Muscle of leg (tissue), 11 donors: ENCODE measurements around the gene INO80E. TPM values are rescaled to one million over a fixed set of nuclear protein-coding genes. Genes with fewer than 3 reads are reported as not detected.

Source experiments
- DNase-seq: peaks from one replicate; pipeline ENCODE4 v3.0.0; 2013
- H3K27ac ChIP-seq: one replicate; pipeline ENCODE4 v1.5.1; 2013; ENCODE audit warnings: mild to moderate bottlenecking, low read length, control low read depth
- H3K27me3 ChIP-seq: one replicate; pipeline ENCODE4 v1.6.1; 2013; ENCODE audit warnings: low read length; ENCODE audit not compliant: control insufficient read depth, insufficient read depth
- H3K36me3 ChIP-seq: one replicate; pipeline ENCODE4 v1.6.1; 2013; ENCODE audit warnings: low read length; ENCODE audit not compliant: control insufficient read depth, insufficient read depth
- H3K4me1 ChIP-seq: one replicate; pipeline ENCODE4 v1.6.1; 2013; ENCODE audit warnings: low read length; ENCODE audit not compliant: control insufficient read depth, insufficient read depth
- H3K4me3 ChIP-seq: one replicate; pipeline ENCODE4 v1.5.1; 2013; ENCODE audit warnings: low read length, control low read depth
- H3K9me3 ChIP-seq: replicated peaks from 2 replicates; pipeline ENCODE4 v1.6.1; 2013; ENCODE audit warnings: low read depth, low read length; ENCODE audit not compliant: control insufficient read depth
- WGBS: methylation state at CpG from one replicate; pipeline ENCODE4 v1.1.5; 2013; ENCODE audit warnings: missing lambda C conversion rate; ENCODE audit not compliant: insufficient coverage; 5-methylcytosine and 5-hydroxymethylcytosine counted together
- polyA plus RNA-seq, 8 donors: library from polyadenylated mRNA; unstranded; fragments of 120-200 nt; gene quantifications; one replicate each; pipeline versions ENCODE4 v1.2.1 to v1.2.3, GENCODE V29; 2013; ENCODE audit warnings: inconsistent platforms in 1 of 8, low replicate concordance in 1 of 8; ENCODE audit not compliant: insufficient read length in 8 of 8, insufficient read depth in 1 of 8
- total RNA-seq: library from RNA; stranded (reverse); fragments of 120-200 nt; gene quantifications from one replicate; pipeline ENCODE4 v1.2.4, GENCODE V29; 2013

The INO80E gene
- total and polyA plus RNA-seq, 9 donors, result 29.5 to 41.8 (median 36.3) TPM

DNA sequence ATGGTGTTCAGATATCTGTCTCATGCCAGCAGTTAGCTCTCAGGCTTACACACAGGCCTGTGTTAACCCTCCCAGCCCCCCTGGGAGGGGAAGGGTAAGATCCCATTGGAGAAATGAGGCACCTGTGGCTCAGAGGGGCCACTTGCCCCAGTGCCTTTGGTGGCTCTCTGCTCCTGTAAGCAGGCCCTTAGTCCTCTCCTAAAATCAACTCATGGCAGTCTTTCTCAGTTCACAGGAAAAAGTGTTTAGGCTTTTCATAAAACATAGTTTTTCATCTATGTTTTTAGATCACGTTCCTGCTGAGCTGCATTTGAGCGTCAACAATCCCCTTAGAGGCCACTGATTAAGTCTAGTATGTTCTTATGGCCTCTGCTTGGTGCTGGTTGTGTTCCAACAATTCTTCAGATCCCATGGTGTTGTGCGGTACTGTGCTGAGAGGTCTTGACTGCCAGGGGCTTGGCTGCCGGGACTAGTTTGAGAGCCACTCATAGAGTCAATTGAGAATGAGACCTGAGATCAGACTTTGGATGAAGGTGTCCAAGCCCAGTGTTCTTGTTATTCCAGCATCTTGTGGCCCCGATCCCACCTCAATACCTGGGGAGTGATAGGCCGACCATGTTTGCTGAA is 11.8 kb upstream of the INO80E start:
- no peak for DNase-seq
- H3K27me3 ChIP-seq, result no peaks in the 10 kb centered on the region
- H3K27ac ChIP-seq, result no peak overlapping the region
- H3K4me3 ChIP-seq, result no peak overlapping the region
- H3K36me3 ChIP-seq, result peaks cover 99% of the 10 kb centered on the region
- H3K9me3 ChIP-seq, result no peaks in the 10 kb centered on the region
- 61% methylated on average over 3 of the region's 6 CpGs for WGBS
- H3K4me1 ChIP-seq, result no peaks in the 10 kb centered on the region

- Histone ChIP-seq H3K9me3 (no peaks in the 10 kb centered on the region), H3K4me1 (no peaks in the 10 kb centered on the region), H3K4me3 (no peak overlapping the region), H3K36me3 (peaks cover 99% of the 10 kb centered on the region), H3K27me3 (no peaks in the 10 kb centered on the region), H3K27ac (no peak overlapping the region)
- 88% methylated on average over 1 of the region's 5 CpGs for WGBS
- no peak for DNase-seq
These were observed 11.3 kb upstream of the INO80E start for GRCh38 chr16:29984764-29985147.

DNA sequence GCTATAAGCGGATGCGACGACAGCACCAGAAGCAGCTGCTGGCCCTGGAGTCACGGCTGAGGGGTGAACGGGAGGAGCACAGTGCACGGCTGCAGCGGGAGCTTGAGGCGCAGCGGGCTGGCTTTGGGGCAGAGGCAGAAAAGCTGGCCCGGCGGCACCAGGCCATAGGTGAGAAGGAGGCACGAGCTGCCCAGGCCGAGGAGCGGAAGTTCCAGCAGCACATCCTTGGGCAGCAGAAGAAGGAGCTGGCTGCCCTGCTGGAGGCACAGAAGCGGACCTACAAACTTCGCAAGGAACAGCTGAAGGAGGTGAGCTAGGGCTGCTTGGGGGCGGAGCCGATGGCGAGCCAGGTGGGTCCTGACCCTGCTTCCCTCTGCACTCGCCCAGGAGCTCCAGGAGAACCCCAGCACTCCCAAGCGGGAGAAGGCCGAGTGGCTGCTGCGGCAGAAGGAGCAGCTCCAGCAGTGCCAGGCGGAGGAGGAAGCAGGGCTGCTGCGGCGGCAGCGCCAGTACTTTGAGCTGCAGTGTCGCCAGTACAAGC is 10.7 kb upstream of the INO80E start:
- DNase-seq, result no peak
- Histone ChIP-seq H3K36me3 (peaks cover 98% of the 10 kb centered on the region), H3K9me3 (no peaks in the 10 kb centered on the region), H3K27me3 (no peaks in the 10 kb centered on the region), H3K4me3 (no peak overlapping the region), H3K4me1 (no peaks in the 10 kb centered on the region), H3K27ac (no peak overlapping the region)
- WGBS, result 90% methylated on average over 23 of the region's 28 CpGs

DNA sequence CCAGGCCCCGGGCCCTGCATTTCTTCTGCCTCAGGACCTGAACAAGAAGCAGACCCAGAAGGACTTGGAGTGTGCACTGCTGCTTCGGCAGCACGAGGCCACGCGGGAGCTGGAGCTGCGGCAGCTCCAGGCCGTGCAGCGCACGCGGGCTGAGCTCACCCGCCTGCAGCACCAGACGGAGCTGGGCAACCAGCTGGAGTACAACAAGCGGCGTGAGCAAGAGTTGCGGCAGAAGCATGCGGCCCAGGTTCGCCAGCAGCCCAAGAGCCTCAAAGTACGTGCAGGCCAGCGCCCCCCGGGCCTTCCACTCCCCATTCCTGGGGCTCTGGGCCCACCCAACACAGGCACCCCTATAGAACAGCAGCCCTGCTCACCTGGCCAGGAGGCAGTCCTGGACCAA is 9.8 kb upstream of the INO80E start:
- no peak overlapping the region for H3K4me3 ChIP-seq
- no peak overlapping the region for H3K27ac ChIP-seq
- WGBS, result 91% methylated on average over 17 of the region's 20 CpGs
- H3K9me3 ChIP-seq, result no peaks in the 10 kb centered on the region
- no peaks in the 10 kb centered on the region for H3K27me3 ChIP-seq
- H3K4me1 ChIP-seq, result no peaks in the 10 kb centered on the region
- H3K36me3 ChIP-seq, result peaks cover 98% of the 10 kb centered on the region
- DNase-seq, result no peak

GRCh38 chr16:29986931-29987330 is 9.1 kb upstream of the INO80E start:
- H3K27me3 ChIP-seq, result no peaks in the 10 kb centered on the region
- H3K4me1 ChIP-seq, result no peaks in the 10 kb centered on the region
- H3K4me3 ChIP-seq, result no peak overlapping the region
- WGBS, result 80% methylated on average over 2 of the region's 5 CpGs
- no peaks in the 10 kb centered on the region for H3K9me3 ChIP-seq
- no peak overlapping the region for H3K27ac ChIP-seq
- DNase-seq, result no peak
- peaks cover 98% of the 10 kb centered on the region for H3K36me3 ChIP-seq

GRCh38 chr16:29987371-29988085 is 8.5 kb upstream of the INO80E start:
- Histone ChIP-seq H3K27ac (no peak overlapping the region), H3K4me3 (no peak overlapping the region), H3K27me3 (no peaks in the 10 kb centered on the region), H3K9me3 (no peaks in the 10 kb centered on the region), H3K4me1 (no peaks in the 10 kb centered on the region), H3K36me3 (peaks cover 98% of the 10 kb centered on the region)
- WGBS, result 94% methylated on average over 34 of the region's 35 CpGs
- no peak for DNase-seq

DNA sequence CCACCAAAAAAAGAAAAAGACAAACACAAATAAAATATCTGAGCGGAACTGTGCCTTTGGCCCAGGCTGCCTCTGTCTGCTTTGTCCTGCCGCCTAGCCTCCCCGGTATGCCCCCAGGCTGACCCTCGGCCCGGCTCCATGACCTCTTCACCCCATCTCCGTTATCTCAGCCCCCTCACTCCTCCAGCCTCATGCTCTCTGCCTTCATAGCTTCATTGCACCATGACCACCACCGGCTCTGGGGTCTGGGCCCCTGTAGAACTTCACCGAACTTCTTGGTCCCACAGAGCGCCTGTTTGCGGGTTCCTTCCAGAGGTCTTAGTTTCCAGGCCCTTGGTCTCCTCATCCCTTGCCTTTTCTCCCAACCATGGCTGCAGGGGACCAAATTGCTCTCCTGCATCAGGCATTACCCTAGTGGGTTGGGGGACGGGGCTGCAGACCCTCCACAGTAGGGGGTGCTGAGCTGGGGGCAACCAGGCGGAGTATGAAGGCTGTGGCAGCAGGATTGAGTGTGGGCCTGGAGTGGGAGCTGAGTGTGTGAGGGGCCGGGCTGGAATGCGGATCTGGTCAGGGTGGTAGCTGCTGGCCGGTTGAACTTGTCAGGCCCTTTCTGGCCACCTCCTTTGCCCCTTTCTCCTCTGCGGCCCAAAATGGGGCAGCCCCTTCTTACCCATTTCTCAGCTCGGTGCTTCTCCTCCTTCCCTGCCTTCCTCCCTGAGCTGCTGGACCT is 7.5 kb upstream of the INO80E start:
- WGBS, result 87% methylated on average over 11 of the region's 17 CpGs
- DNase-seq, result no peak
- Histone ChIP-seq H3K4me1 (no peaks in the 10 kb centered on the region), H3K36me3 (peaks cover 98% of the 10 kb centered on the region), H3K27me3 (no peaks in the 10 kb centered on the region), H3K9me3 (no peaks in the 10 kb centered on the region), H3K27ac (no peak overlapping the region), H3K4me3 (no peak overlapping the region)

DNA sequence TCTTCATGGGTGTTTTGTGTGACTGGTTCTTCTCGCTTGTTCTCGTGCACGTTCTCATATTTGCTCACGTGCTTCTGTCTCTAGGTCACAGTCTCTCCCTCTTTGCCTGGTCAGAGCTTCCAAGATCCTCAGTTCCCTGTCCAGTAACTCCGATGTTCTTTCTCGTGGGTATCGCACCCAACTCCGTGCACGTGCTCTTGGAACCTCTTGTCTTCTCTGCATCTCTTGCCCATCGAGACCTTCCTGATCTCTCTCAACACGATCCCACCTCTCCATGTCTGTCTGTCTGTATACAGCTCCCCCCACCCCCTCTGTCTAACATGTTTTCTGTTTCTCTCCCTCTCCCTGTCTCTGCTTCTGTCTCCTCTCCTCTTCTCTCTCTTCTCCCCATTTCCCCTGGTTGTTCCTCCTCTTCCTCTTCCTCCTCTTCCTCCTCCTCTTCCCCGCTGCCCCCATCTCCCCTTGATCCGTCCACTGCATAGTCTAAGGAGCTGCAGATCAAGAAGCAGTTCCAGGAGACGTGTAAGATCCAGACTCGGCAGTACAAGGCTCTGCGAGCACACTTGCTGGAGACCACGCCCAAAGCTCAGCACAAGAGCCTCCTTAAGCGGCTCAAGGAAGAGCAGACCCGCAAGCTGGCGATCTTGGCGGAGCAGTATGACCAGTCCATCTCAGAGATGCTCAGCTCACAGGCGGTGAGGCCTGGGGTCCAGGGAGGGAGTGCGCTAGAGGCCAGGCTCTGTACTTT is 6.8 kb upstream of the INO80E start:
- Histone ChIP-seq H3K27ac (no peak overlapping the region), H3K36me3 (peaks cover 95% of the 10 kb centered on the region), H3K4me3 (no peak overlapping the region), H3K27me3 (no peaks in the 10 kb centered on the region), H3K9me3 (no peaks in the 10 kb centered on the region), H3K4me1 (no peaks in the 10 kb centered on the region)
- DNase-seq, result no peak
- 85% methylated on average over 22 of the region's 23 CpGs for WGBS

- WGBS, result no CpG with 5 or more reads among the region's 2 CpGs
- peaks cover 7% of the 10 kb centered on the region for H3K4me1 ChIP-seq
- H3K27ac ChIP-seq, result no peak overlapping the region
These were observed 6.0 kb upstream of the INO80E start for GRCh38 chr16:29990034-29990433.

More at GRCh38 chr16:29990034-29990433, 6.0 kb upstream of the INO80E start:
- no peak for DNase-seq
- Histone ChIP-seq H3K27me3 (no peaks in the 10 kb centered on the region), H3K4me3 (no peak overlapping the region), H3K36me3 (peaks cover 87% of the 10 kb centered on the region), H3K9me3 (no peaks in the 10 kb centered on the region)
